Measurements from ENCODE around the gene XYLB.

DNA sequence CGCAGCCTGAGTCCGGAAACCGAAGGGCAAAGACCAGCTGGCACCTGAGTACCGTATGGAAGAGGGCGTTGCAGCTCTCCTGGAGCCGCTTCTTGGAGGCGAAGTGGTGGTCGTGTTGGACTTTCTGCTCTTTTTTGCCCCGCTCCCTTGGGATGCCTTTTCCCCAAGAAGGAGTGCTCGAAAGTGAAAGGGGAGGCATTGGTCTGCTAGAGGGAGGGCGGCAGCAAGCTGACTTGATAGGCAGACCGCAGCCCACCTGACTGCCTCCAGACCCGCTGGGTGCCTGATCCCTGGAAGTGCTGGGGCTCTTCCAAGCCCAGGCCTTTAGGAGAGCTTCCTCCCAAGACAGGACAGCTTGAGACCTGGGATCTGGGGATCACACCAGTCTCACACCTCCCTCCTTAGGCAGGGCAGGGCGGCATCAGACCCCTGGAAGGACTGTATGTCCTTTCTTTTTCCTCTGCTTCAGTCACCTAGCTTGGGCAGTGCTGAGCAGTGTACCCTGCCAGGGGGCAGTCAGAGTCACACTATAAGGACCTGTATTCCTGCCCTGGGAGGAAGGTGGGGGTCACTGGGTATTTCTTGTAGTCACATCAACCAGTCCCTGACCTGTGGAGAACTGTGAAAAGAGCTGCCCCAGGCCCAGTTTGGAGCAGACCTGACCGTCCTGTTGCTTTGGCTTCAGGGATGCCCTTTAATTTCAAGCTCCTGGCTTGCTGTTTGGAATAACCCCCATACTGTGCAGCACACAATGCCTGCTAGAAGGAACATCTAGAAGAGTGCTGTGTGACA is 109.2 kb downstream of the XYLB start:
- TF ChIP-seq, protein P1, sequence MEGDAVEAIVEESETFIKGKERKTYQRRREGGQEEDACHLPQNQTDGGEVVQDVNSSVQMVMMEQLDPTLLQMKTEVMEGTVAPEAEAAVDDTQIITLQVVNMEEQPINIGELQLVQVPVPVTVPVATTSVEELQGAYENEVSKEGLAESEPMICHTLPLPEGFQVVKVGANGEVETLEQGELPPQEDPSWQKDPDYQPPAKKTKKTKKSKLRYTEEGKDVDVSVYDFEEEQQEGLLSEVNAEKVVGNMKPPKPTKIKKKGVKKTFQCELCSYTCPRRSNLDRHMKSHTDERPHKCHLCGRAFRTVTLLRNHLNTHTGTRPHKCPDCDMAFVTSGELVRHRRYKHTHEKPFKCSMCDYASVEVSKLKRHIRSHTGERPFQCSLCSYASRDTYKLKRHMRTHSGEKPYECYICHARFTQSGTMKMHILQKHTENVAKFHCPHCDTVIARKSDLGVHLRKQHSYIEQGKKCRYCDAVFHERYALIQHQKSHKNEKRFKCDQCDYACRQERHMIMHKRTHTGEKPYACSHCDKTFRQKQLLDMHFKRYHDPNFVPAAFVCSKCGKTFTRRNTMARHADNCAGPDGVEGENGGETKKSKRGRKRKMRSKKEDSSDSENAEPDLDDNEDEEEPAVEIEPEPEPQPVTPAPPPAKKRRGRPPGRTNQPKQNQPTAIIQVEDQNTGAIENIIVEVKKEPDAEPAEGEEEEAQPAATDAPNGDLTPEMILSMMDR (IDR thresholded peaks at IDR 0.05) = no peak
- no peak for TF ChIP-seq EP300 (IDR thresholded peaks at IDR 0.05)

Data from upper lobe of left lung (tissue), 4 donors.